ENCODE data around the gene SORBS1. TPM values are rescaled to one million over a fixed set of nuclear protein-coding genes. Genes with fewer than 3 reads are reported as not detected.
A peak's percentile ranks its signal among the peaks of the same experiment; 100 is the strongest.

The SORBS1 gene
- total RNA-seq, 2 experiments from 2014 or later = 0.56 to 0.74 TPM

DNA sequence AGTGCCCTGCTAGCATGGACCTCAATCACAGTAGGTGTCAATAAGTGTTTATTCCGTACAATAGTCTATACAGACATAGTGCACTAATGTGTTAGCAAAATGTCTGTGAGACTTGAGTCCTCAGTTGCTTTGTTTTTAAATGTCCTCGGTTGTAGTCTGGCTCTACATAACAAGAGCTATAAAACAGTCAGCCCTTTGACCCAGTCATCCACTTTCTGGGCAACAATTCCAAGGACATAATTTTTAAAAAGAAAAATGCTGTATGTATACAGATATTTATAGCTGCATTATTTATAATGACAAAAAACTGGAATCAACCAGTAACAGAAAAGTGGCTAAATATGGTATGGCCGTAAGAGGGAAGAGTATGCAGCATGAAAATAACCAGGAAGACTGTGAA lies 267.5 kb downstream of the SORBS1 start:
- ChIA-PET POLR2A (no interaction called here), CTCF (interaction anchor here (0.8 kb wide), 1 partner anchor 688 kb away, joined by 4 read pairs; no protein-coding TSS in a partner anchor)
- Mint-ChIP-seq H3K4me1 (peaks cover 55% of the 10 kb centered on the region), H3K36me3 (ENCODE audit: low read depth) (peaks cover 5% of the 10 kb centered on the region), H3K27me3 (peaks cover 32% of the 10 kb centered on the region), H3K4me3 (no peak overlapping the region), H3K27ac (no peak overlapping the region), H3K9me3 (no peaks in the 10 kb centered on the region)
- DNase-seq = no peak

DNA sequence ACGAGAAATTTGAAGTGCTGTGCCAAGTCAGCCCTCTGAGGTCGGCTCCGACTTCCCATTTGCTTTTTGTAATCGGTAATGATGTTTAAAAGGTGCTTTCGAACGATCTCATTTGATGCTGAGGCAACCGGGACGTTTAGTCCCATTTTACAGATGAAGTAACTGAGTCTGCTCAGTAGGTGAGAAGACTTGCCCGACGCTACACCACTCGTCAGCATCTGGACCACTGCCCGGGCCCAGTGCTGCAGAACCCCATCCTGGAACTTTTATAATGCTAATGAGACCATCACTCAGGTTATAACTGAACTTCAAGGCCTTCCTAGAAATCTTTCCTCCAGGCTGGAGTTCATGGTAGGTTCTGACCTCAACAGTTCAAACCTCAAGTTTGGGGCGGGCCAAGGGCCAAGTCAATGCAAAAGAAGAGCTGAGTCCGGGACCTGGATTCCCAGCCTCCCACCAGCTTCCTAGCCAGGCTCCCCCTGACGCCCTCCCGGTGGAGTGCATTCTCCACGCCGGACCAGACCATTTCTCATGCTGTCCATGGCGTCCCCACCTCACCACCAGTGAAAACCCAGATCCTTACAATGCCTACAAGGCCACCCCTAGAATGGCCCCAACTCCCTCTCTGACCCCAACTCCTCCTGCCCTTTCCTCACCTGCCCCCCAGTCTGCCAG lies 269.7 kb downstream of the SORBS1 start:
- Mint-ChIP-seq H3K9me3 (no peaks in the 10 kb centered on the region), H3K4me3 (peak overlapping the region; percentile 57), H3K27me3 (peaks cover 50% of the 10 kb centered on the region), H3K4me1 (peaks cover 50% of the 10 kb centered on the region), H3K36me3 (ENCODE audit: low read depth) (peaks cover 6% of the 10 kb centered on the region), H3K27ac (no peak overlapping the region)
- DNase-seq = no peak
- ChIA-PET CTCF (no interaction called here), POLR2A (no interaction called here)

DNA sequence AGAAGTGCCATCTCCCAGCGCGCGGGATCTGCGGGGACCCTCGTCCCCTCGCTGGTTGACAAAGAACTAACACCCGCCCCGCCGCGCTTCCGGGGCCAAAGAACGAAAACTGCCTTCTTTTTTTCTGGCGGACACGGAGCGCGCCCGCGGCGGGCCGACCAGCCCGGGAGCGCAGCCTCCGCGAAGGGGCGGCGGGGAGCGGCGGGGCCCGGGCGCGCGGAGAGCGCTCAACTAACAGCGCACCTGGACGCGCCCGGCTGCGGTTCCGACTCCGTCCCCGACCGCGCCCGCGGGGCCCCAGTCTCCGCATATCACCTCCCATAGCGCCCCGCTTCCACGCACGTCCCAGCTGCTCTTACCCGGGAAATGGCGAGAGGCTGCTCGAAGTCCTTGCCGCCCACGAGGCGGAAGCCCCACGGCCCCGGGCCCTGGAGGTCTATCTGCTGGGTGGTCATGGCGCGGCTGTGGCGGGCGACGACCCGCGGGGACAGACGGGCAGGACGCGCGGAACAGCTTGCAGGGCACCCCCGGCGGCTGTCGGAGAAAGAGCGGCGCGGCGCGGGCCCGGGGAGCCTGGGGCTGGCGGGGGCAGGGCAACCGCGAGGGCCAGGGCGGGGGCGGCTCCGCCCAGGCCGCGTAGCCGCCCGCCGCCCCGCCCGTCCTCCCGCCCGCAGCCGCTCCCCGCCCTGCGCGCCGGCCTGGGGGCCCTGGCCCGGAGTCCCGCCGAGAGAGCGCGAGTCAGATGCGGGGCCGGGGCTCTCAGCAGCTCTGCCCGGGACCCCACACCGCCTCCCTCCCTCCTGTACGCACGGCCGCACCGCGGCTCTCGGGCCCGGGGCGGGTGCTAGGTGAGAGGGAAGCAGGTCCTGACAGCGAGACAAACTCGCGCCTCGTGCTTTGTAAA lies 270.5 kb downstream of the SORBS1 start, which contains the start of gene PDLIM1:
PDLIM1 (minus strand) TSS at position 543 of the 904 bp plus-strand sequence; CDS start at position 455, 88 bp downstream.
- CTCF ChIA-PET = no interaction called here
- Mint-ChIP-seq H3K9me3 (no peaks in the 10 kb centered on the region), H3K4me3 (peak within 1 kb of the TSS; percentile 77), H3K27ac (peak within 1 kb of the TSS; percentile 54), H3K36me3 (ENCODE audit: low read depth) (peaks cover 6% of the 10 kb centered on the region), H3K4me1 (peaks cover 48% of the 10 kb centered on the region), H3K27me3 (peaks cover 52% of the 10 kb centered on the region)
- POLR2A ChIA-PET = no interaction called here
- peak; percentile 48 for DNase-seq

DNA sequence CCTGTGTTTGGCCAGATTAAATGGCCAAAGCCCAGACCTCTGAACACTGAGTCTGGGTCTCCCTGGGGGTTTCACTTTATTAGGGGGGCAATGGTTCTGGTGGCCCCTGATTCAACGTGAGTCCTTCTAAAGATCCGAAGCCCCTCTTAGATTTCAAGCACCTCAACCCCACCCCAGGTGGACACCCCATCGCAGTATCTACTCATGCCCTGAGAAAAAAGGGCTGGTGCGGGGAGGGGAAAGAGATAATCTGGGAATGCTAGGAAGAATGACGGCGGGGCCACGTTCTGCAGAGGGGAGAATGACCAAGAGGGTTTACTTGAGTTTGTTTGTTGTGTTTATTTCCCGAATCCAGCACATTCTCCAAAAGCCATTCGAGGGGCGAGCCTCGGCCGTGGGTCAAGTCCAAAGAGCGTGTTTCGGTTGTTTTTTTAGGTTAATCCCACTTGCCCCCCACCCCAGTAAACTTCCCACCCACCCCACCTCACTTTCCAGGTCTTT lies 271.2 kb downstream of the SORBS1 start:
- Mint-ChIP-seq H3K4me3 (peak overlapping the region; percentile 77), H3K27me3 (peaks cover 57% of the 10 kb centered on the region), H3K27ac (peak overlapping the region; percentile 54), H3K4me1 (peaks cover 41% of the 10 kb centered on the region), H3K9me3 (no peaks in the 10 kb centered on the region), H3K36me3 (ENCODE audit: low read depth) (peaks cover 6% of the 10 kb centered on the region)
- CTCF ChIA-PET = no interaction called here
- no peak for DNase-seq
- POLR2A ChIA-PET = no interaction called here

DNA sequence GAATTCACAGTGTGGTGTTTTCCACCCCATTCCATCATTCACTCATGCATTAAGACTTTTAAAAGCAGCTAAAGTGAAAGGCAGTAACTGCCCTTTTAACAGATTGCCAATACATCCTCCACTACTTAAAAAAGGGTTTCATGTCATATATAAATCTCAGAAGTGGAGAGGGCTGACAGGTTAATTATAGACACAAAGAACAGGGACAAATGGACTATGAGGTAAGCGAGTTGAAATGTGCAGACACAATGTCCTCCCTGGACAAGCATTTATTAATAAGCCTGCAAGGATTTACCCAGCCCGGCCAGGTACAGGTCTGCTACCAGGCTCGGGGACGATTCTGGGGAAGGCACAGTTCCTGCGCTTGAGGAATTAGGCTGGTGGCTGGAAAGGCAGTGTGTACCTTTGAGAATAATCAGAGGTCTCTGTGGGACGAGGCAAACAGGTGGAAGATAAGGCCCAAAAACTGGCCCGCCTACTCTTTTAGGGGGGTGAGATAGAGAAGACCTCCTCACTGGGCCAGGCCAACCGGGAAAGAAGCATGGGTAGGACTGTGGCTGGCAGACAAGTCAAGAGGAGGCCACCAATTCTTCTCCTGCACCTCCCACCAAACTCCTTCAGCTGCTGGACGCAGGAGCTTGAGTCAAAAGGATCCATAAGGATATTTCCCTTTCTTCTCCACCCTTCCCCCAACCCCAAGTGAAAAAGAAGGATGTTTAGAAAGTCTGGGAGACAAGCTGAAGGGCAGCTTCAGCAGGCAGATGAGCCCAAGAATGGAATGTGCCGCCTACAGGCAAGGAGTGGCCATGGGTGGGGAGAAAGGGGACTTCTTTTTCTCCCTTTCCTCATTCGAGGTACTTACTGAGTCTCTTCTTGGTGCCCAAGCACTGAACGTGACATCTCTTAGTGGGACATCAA lies 271.9 kb downstream of the SORBS1 start:
- ChIA-PET CTCF (no interaction called here), POLR2A (no interaction called here)
- DNase-seq = no peak
- no peak overlapping the region for H3K27ac Mint-ChIP-seq
- peaks cover 59% of the 10 kb centered on the region for H3K27me3 Mint-ChIP-seq
- peaks cover 38% of the 10 kb centered on the region for H3K4me1 Mint-ChIP-seq
- peak overlapping the region; percentile 77 for H3K4me3 Mint-ChIP-seq
- H3K9me3 Mint-ChIP-seq = no peaks in the 10 kb centered on the region
- peaks cover 6% of the 10 kb centered on the region for H3K36me3 Mint-ChIP-seq (ENCODE audit: low read depth)

DNA sequence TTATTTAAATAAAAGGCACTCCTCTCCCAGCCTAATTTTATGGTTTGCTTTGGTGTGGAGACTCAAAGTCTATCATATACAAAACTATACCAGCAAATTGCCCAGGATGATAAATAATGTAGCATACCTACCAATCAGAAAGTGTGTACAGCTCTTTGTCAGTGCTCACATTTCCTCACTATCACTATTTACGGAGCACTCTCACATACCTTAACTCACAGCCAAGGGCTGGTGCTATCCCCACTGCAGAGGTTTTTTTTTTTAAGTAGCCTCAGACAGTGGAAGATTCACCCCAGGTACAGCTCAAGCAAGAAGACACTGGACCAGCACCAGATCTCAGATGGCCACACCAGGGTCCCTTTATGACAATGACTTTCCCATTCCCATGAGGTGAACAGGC lies 272.9 kb downstream of the SORBS1 start:
- H3K27me3 Mint-ChIP-seq = peaks cover 63% of the 10 kb centered on the region

DNA sequence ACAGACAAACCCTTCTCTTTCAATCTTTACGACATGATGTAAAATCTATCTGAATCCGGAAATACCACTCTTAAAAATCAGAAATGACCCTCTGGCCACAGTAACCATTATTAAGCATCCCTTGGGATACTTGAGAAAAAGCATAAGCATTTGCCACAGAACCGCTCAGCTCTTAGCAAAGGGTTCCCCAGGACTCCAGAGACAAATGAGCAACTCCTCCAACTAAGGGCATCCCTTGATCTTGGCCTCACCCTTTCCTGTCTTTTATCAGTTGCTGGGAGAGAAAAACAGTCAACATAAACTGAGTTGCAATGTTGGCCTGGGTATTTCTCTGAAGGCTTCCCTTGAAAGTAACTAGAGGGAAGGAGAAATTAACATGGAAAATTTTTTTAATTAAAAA lies 273.9 kb downstream of the SORBS1 start:
- ChIA-PET POLR2A (no interaction called here), CTCF (no interaction called here)
- Mint-ChIP-seq H3K27ac (no peak overlapping the region), H3K9me3 (no peaks in the 10 kb centered on the region), H3K4me3 (no peak overlapping the region), H3K27me3 (peaks cover 61% of the 10 kb centered on the region), H3K4me1 (peaks cover 26% of the 10 kb centered on the region), H3K36me3 (ENCODE audit: low read depth) (peaks cover 6% of the 10 kb centered on the region)
- no peak for DNase-seq

More for the DNA sequence above, 272.9 kb downstream of the SORBS1 start:
- Mint-ChIP-seq H3K36me3 (ENCODE audit: low read depth) (peaks cover 6% of the 10 kb centered on the region), H3K4me3 (no peak overlapping the region), H3K4me1 (peaks cover 34% of the 10 kb centered on the region), H3K27ac (no peak overlapping the region), H3K9me3 (no peaks in the 10 kb centered on the region)
- POLR2A ChIA-PET = interaction anchor here (0.7 kb wide), 1 partner anchor 11 kb away, joined by 3 read pairs; no protein-coding TSS in a partner anchor
- no peak for DNase-seq
- CTCF ChIA-PET = interaction anchor here (0.6 kb wide), 1 partner anchor 479 kb away, joined by 4 read pairs; no protein-coding TSS in a partner anchor

DNA sequence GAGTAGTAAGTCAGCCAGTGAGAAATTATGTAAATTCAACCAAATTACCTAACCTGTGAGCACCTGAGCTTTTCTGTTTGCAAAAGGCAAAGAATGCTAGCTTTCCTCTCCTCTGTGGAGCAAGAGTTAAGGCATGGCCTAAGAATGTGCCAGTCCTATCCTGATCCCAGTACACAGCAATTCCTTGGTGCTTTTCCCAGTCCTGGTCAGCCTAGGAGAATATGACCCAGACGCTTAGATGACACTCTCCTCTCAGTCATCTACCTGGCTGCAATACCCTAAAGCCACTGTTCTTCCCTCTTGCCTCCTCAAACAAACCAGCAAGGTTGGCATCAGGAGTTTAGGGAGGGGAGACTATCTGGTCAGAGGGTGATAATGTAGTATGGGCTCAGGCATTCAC lies 274.5 kb downstream of the SORBS1 start:
- ChIA-PET POLR2A (no interaction called here), CTCF (interaction anchor here (0.6 to 0.7 kb wide), 2 partner anchors 65 to 620 kb away, joined by 3 to 4 read pairs; no protein-coding TSS in a partner anchor)
- peaks cover 24% of the 10 kb centered on the region for H3K4me1 Mint-ChIP-seq
- peaks cover 6% of the 10 kb centered on the region for H3K36me3 Mint-ChIP-seq (ENCODE audit: low read depth)
- no peak overlapping the region for H3K27ac Mint-ChIP-seq
- H3K4me3 Mint-ChIP-seq = no peak overlapping the region
- no peaks in the 10 kb centered on the region for H3K9me3 Mint-ChIP-seq
- H3K27me3 Mint-ChIP-seq = peaks cover 64% of the 10 kb centered on the region
- no peak for DNase-seq

DNA sequence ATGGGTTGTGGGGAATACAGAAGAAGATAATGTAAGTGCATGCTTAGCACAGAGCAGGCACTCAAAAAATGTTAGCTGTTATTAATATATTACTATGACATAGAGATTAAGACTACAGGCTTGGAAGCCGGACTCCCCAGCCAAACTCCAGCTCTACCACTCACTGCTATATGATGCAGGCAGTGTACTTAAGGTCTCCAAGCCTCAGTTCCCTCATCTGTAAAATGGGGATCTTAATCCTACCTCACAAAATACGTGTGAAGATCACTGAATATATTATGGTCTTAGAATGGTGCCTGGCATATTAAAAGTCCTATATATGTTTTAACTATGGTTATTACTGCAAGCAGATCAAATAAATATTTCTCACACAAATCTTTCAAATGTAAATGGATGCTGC lies 275.6 kb downstream of the SORBS1 start:
- Mint-ChIP-seq H3K4me3 (no peak overlapping the region), H3K36me3 (ENCODE audit: low read depth) (peaks cover 6% of the 10 kb centered on the region), H3K27me3 (peaks cover 60% of the 10 kb centered on the region), H3K27ac (no peak overlapping the region), H3K9me3 (no peaks in the 10 kb centered on the region), H3K4me1 (peaks cover 18% of the 10 kb centered on the region)
- POLR2A ChIA-PET = no interaction called here
- CTCF ChIA-PET = no interaction called here
- no peak for DNase-seq

DNA sequence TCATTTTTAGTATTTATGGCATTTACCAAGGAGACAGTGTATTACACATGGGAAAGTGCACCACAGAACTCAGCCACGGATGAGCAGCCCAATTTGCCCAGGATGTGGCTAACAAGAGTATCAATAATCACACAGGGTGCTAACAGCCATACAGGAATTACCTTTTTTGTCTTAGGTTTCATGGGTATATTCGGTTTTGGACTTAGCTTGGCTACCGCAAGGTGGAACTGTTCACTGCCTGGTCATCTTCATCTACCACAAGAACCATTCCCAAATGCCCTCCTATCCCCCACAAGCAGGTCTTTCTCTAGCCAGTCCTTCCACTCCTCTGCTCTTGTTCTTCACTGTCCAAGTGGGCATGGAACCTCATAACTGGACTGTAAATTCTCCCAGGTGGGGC lies 276.4 kb downstream of the SORBS1 start:
- no peak for DNase-seq
- ChIA-PET CTCF (no interaction called here), POLR2A (no interaction called here)
- Mint-ChIP-seq H3K27ac (no peak overlapping the region), H3K9me3 (no peaks in the 10 kb centered on the region), H3K4me3 (no peak overlapping the region), H3K4me1 (peaks cover 13% of the 10 kb centered on the region), H3K36me3 (ENCODE audit: low read depth) (peaks cover 5% of the 10 kb centered on the region), H3K27me3 (peaks cover 54% of the 10 kb centered on the region)

DNA sequence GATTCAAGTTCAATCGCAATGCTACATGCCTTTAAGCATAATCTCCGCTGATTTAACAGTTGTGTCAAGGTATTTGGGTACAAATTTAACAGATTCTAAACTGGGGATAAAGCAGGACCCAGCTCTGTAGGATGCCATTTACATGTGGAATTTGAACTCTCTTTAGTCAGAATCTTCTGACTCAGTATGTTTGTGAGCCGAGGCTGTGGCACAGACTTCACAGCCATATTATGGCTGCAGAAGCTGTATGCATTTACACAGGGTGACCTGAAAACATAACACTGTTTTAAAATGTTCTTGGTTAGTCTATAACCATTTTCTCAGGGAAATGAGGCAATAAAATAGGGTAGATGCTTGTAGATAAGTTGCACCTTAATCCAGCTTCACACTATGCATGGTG lies 279.1 kb downstream of the SORBS1 start:
- H3K27ac Mint-ChIP-seq = no peak overlapping the region
- no peak for DNase-seq
- CTCF ChIA-PET = interaction anchor here (1.1 kb wide), 1 partner anchor 37 kb away, joined by 3 read pairs; no protein-coding TSS in a partner anchor
- H3K4me1 Mint-ChIP-seq = peaks cover 8% of the 10 kb centered on the region
- H3K27me3 Mint-ChIP-seq = peaks cover 33% of the 10 kb centered on the region
- no peaks in the 10 kb centered on the region for H3K9me3 Mint-ChIP-seq
- H3K4me3 Mint-ChIP-seq = no peak overlapping the region
- no peaks in the 10 kb centered on the region for H3K36me3 Mint-ChIP-seq (ENCODE audit: low read depth)
- POLR2A ChIA-PET = no interaction called here

DNA sequence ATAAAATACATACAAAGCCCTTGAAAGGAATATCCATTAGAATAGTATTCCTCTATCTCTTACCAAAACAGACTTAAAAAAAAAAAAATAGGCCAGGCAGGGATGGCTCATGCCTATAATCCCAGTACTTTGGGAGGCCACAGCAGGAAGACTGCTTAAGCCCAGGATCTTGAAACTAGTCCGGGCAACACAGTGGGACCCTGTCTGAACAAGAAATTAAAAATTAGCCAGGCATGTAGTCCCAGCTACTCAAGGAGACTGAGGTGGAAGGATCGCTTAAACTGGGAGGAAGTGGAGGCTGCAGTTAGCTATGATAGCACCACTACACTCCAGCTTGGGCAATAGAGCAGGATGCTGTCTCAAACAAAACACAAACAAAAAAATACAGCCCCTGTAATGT lies 280.0 kb downstream of the SORBS1 start:
- H3K36me3 Mint-ChIP-seq (ENCODE audit: low read depth) = no peaks in the 10 kb centered on the region
- ChIA-PET POLR2A (no interaction called here), CTCF (interaction anchor here (1.2 kb wide), 1 partner anchor 97 kb away, joined by 3 read pairs; no protein-coding TSS in a partner anchor)
- H3K27me3 Mint-ChIP-seq = peaks cover 26% of the 10 kb centered on the region
- no peak overlapping the region for H3K27ac Mint-ChIP-seq
- H3K9me3 Mint-ChIP-seq = no peaks in the 10 kb centered on the region
- DNase-seq = no peak
- H3K4me1 Mint-ChIP-seq = peaks cover 7% of the 10 kb centered on the region
- no peak overlapping the region for H3K4me3 Mint-ChIP-seq

All from activated CD4-positive, alpha-beta T cell treated with anti-CD3 and anti-CD28 coated beads, Interleukin-2, amount 10 ng/mL, durations not matched to agents 7 days and 5 days (primary cell).